ENCODE results near the gene PACS1.
"Not testable (repeated sequence)": the region's sequence is repeated elsewhere in the genome, so short reads cannot be mapped to it uniquely, and the experiment has no call there.

Gene PACS1

DNA sequence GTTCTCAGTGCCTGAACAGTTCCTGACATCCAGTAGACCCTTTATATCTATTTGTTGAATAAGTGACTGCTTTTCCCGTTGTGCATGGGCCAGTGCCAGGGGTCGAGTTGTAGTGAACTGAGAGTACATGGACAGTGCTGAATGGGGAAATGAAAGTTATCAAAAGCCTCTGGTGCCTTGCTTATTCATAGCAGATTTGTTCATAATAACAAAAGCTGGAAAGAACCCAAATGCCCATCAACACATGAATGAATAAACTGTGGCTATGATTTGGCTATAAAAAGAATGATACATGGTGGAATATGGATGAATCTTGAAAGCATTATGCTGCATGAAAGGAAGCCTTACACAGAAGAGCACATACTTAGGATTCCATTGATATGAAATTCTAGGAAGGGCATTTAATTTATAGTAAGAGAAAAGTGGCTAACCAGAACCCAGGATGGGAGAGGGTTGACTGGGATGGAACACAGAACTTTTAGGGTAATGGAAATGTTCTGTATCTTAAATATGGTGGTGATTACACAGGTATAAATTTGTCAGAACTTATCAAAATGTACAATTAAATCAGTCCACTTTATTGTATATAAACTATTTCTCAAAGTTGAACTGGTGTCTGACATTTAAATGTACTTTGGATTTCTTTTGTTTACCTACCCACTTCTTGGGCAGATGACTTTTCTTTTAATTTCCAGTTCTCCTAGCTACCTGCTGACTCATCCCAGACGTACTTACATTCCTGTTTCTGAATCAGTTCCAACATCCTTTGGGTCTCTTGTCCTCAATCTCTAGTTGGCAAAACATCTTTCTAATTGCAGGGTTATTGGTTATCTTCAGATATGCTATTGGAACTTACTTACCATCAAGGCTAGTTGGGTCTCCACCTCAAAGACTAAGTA, 42.8 kb downstream of the PACS1 start:
- DNase-seq: peak; percentile 87

DNA sequence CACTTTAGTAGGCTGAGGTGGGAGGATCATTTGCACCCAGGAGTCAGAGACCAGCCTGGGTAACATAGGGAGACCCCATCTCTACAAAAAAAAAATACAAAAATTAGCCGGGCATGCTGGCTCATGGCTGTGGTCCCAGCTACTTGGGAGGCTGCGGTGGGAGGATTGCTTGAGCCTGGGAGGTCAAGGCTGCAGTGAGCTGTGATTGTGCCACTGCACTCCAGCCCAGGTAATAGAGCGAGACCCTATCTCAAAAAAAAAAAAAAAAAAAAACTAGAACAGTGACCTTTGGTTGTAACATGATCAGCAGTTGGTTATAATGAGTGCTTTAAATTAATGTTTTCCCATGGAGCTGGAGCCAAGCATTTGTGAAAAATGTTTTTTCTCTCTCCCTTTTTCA, 44.9 kb downstream of the PACS1 start:
- not testable (repeated sequence) for DNase-seq

DNA sequence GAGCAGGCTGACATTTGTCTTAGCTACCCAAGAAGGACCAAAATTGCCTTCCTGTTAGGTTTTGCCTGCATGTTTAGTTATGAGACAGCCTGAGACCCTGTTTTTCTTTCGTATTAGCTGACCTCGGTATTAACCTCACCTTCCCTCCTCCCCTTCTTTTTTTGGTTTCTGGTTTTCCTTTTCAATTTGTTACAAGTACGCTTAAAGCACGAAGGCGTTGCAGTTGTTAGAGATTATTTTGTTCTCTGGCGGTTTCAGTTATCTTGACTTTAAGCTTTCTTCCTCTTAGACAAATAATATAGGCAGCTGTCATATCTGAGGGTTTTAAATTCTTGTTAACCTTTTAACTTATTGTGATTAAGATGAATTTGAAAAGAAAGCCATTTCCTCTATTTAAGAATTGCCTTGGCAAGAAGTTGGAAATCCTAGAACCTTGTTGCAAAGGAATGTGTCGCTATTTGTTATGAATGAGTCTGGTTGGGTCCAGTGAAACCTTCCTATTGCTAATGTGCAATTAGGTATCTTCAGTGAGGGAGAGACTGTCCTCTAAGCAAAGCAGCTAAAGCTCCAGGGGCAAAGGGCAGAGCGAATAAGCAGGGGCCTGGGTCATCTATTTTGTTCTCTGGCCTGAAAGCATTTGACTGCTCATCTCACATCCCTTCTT, 45.7 kb downstream of the PACS1 start:
- DNase-seq: no peak

DNA sequence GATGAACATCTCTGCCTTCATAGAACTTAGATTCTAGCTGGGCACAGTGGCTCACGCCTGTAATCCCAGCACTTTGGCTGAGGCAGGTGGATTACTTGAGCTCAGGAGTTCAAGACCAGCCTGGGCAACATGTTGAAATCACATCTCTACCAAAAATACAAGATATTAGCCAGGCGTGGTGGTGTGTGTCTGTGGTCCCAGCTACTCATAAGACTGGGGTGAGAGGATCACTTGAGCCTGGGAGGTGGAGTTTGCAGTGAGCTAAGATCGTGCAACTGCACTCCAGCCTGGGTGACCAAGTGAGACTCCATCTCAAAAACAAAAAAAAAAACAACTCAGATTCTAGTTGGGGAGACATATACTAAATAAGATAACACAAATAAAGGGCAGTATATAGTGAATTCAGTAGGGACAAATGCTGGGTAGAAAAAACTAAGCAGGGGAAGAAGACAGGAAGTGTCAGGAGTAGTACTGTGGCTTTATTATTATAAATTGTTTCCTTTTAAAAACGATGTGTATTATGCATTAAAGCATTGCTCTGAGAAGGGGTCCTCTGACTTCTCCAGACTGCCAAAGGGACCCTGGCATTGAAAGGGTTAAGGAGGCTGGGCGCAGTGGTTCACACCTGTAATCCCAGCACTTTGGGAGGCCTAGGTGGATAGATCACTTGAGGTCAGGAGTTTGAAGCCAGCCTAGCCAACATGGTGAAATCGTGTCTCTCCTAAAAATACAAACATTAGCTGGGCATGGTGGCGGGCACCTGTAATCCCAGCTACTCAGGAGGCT, 46.7 kb downstream of the PACS1 start:
- DNase-seq: no peak

DNA sequence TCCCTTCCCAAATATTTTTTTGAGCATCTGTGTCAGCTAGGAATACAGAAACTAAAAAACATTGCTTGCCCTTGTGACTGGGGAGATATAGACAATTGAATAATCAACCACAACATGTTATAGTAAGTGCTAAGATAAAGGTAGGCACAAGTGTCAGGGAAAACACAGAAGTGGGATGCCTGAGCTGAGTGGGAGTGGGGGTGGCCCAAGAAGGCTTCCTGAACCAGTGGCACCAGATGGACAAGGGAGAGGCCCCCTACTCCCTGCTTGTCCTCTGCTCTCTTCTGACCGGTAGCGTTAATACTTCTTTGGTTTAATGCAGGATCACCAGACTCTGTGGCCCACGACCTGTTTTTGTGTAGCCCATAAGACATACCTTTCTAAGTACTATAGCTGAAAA, 48.8 kb downstream of the PACS1 start:
- no peak for DNase-seq

DNA sequence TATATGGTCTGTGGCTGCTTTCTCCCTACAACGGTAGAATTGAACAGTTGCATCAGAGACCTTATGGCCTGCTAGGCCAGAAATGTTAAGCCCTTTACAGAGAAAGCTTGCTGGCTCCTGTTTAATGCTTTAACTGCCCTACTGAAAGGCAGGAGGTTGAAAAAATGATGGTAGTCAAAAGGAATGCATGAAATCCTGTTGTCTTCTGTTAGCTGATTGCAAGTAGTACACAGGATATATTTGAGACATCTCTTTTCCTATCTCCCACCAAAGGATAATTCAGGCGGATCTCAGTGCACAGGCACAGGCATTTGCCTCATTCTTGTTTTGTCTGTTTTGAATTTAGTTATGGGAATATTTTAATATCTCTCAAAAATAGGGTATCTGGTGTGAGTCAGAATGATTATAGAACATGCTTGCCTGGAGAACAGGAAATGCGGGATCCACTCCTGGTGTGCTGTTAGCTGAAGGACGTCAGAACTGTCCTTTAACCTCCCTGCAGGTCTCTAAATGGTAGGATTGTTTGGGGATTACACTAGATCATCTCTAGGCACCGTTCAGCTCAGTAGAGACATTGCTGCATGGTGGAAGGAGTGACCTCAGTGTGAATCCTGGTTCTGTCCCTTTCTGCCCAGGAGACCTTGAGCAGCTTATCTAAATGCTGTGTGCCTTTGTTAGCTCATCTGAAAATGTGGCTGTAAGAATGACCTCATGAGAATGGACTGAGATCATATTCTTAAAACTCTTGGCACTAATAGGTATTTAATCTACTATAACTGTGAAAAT, 49.5 kb downstream of the PACS1 start:
- DNase-seq: peak; percentile 79

DNA sequence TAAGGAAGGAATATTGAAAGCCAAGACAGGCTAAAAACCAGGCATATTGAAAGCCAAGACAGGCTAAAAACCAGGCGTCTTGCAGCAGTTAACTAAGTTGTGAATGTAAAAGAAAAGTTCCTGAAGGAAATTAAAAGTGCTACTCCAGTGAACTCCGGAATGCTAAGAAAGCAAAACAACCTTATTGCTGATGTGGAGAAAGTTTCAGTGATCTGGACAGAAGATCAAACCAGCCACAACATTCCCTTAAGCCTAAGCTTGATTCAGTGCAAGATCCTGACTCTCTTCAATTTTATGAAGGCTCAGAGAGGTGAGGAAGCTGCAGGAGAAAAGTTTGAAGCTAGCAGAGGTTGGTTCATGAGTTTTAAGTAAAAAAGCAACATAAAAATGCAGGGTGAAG, 51.4 kb downstream of the PACS1 start:
- DNase-seq: no peak

DNA sequence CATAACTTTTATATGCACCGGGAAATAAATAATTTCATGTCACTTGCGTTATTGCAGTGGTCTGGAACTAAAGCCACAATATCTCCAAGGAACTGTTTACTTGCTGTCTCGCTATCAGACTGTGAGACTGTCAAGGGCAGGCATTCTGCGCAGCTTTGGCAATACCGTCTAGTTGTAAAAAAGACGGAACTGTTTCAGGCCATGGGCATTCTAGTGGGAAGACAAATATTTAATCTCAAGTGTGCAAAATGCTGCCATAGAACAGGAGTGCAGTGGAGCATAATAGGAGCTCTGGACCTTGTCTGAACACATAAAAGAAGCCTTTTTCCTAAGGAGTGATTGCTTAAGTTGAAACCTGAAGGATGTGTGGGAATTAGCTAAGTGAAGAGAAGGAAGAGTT, 53.8 kb downstream of the PACS1 start:
- no peak for DNase-seq

DNA sequence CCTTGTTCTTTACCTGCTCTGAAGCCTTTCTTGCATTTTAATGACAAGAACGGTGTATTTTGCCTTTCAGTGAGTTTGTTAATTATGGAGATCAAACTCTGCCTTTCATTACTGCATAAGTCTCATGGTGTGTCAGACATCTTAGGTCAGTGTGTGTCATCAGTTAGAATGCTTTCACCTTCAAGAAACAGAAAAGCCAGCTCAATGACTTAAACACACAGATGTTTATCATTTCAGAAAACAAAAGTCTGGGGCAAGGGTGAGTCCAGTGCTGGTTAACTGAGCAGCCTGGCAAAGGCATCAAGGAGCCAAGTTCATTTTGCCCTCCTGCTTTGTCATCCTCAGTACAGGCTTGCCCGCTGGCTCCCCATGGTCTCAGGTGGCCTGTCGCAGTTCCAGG, 54.5 kb downstream of the PACS1 start:
- peak; percentile 68 for DNase-seq

DNA sequence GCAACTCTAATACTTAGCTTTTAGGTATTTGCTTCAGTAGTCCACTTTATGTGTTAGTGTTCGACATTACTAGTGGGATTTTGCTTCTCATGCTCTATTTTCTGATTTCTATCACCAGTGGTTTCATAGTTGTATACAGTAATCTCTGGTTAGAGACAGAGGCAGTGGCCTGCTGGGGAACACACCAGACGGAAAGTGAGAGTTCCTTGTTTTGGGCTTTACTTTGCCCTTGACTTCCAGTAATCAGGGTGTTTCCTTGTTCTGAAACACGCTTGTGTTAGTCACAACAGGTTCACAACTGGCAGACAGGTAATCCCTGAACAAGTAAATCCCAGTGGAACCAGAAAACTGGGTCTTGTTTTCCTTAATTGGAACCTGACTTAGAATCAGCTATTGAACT, 56.0 kb downstream of the PACS1 start:
- no peak for DNase-seq

DNA sequence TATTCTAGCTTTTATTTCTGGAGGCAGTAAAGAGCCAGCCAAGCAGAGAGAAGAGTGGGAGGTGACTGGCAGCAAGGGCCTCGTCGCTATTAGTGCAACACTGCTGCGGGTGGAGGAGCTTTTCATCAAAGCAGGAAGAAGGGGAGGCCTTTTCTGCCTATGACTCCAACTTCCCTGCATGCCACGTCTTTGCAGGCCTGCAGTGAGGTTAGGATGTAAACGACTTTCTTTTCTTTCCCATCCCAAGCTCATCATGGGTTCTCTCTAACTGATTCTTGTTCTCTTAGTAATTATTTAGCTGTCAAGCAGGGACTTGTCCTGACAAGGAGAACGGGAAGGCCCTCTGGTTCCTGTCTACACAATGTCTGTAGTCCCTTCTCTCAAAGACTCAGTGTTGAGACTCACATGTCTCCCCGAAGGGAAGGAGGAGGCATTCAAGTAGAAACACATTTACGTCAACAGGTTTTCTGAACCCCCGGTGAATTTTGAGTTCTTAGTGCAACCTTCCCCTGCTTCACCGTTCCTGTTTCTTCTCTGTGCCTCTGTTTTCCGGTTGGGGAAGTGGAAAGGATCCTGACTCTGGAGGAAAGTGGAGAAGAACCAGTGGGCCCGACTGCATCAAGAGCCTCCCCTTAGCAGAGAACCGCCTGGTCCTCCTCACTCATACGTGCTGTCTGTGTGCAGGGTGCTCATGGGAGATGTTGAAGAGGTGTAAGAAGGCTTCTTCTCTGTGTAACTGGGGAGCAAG, 56.9 kb downstream of the PACS1 start:
- DNase-seq: no peak

DNA sequence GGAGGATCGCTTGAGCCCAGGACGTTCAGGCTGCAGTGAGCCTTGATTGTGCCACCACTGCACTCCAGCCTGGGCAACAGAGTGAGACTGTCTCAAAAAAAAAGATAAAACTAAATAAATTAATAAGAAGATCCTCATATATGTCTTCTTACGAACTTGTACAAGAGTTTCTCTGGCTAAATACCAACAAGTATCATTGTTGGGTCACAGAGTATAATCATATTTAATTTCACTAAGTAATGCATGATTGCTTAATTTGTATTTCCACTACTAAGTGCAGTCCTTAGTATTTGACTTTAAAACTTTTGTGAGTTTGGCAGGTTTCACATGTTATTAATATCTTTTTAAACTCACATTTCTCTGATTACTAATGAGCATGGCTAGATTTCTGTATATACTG, 60.9 kb downstream of the PACS1 start:
- no peak for DNase-seq

DNA sequence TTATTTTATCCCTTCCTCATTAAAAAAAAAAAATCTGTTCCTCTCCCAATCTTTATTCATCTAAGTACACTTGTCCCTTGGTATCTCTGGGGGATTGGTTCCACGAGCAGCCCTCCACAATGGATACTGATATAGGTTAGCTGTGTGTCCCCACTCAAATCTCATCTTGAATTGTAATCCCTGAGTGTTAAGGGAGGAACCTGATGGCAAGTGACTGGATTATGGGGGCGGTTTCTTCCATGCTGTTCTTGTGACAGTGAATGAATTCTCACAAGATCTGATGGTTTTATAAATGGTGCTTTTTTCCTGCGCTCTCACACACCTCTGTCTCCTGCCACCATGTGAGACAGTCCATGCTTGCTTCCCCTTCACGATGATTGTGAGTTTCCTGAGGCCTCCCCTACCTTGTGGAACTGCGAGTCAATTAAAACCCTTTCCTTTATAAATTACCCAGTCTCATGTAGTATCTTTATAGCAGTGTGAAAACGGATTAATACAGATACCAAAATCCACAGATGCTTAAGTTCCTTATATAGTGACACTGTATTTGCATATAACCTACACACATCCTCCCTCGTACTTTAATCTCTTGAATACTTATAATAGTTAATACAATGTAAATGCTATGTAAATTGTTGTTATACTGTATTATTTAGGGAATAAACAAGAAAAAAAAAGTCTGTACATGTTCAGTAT, 62.0 kb downstream of the PACS1 start:
- no peak for DNase-seq

DNA sequence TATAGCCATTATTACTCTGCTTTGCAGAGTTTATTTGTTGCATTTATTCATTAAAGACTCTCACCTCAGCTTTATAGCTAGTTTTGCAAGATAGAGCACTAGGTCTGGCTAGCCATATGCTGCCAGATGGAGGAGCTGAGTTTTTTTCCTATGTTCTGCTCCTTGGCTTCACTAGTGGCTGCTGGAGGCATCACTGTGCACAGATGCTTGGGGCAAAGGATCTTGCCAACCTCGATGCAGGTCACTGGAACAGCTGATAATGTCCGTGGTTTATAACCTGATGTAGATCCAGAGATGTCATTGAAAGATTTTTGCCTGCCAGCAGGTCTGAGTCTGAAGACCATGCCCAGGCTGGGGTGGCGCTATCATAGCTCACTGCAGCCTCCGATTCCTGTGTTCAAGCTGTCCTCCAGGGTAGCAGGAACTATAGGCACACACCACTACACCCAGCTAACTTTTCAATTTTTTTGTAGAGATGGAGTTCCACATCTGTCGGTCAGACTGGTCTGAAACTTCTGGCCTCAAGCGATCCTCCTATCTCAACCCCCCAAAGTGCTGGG, 63.2 kb downstream of the PACS1 start:
- DNase-seq: no peak

DNA sequence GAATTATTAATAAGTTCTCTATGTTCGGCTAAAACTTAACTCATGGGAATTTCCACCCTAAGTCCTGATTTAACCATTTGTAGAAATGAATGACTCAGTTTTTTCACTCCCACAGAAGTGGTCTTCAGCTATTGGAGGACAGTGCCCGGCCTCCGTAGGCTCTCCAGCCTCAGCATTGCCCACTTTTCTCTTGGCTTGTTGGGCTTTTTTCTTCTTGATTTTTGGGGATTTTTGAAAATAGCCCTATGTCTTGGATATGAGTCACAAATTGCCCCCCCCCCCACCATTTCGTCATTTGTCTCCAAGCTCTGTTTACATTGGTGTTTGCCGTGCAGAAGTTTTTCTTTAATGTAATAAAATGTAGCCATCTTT, 66.7 kb downstream of the PACS1 start:
- DNase-seq: peak; percentile 62

DNA sequence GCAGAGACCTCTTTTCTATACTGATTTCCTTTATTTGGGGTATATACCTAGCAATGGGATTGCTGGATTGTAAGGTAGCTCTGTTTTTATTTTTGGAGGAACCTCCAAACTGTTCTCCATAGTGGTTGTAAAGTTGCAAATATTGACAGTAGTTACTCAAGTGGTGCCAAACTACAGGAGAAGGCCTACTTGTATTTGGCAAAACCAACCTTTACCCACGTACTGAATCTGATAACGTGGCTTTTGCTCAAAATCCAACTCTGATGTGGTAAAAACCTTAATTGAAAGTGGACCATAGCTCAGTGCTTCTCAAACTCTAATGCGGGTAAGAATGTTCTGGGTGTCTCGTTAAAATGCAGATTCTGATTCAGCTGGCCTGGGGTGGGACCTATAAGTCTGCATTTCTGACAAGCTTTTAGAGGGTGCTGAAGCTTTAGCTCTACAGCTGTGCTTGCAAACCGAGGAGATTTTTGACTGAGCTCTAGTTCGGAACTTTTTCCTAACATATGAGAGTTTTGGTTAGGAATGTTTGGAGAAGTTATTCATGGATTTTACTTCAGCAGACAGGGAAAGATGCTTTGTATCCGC, 69.8 kb downstream of the PACS1 start:
- no peak for DNase-seq

DNA sequence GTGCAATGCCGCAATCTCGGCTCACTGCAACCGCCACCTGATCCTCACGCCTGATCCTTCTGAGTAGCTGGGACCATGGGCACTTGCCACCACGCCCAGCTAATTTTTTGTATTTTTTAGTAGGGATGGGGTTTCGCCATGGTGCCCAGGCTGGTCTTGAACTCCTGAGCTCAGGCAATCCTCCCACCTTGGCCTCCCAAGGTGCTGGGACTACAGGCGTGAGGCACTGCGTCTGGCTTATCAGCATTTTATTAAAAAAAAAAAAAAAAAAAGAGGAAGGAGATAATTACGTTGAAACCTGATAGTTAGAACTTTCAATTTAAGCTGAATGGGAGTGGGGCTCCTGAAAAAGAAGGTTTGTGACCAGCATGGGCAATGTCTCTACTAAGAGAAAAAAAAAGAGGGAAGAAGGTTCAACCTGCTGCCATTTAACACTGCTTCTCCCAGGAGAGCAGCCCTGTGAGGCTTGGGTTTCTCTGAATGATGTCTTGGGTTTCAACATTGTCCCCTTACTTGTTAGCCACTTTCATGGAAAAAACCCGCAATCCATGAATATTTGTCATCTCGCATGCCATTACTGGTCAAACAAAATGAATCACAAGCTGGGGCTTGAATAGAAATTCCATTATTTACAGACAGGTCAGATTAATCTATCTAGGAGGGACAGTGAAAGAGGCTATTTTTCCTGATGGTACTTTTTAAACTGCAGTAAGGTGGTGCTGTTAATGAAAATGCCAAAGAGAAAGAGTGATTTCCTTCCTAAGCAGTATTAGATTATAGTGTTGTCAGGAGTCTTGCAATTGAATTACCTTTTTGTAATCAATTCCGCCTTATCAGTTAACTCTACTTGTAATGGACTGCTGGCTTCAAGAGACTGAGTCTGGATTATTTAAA, 72.5 kb downstream of the PACS1 start:
- no peak for DNase-seq

DNA sequence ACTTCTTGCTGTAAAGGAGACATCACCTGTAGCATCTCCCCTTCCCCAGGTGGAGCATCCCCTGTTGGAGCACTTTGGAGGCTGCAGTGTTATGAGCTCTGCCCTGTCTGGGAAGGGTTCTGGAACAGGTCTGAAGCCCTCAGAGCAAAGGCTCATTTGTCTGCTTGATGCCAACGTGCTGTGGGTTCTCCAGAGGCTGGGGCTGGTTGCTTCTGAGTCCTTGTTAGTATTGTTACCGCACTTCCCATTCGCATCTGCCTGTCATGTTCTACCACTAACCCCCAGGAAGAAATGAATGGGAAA, 73.1 kb downstream of the PACS1 start:
- DNase-seq: no peak

DNA sequence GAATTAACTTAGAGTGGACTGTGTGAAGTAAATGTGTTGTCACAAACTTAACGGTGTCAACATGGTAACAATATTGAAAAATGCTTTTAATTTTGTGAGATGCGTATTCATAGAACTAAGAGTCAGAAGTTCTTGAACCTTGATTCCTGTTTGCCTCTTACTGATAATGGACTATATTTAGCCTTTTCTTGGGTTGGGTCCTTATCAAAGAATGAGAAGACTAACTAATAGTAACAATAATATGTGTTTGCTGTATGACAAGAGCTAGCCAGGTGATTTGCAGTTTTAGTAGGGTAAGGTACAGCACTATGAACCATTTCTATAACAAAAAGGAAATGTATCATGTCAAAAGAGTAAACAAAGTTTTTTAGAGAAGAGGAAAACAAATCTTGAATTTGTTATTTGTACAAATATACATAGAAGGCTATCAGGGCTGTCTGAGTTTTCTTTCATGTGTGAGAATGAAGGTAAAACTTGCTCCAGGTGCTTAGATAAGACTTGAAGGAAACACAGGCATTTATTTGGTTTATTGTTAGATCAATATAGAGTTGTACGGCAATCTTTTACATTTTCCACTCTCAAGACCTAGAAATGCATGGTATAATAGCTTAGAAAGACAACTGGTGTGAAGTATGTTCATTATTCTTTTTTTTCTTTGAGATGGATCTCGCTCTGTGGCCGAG, 74.1 kb downstream of the PACS1 start:
- no peak for DNase-seq
